HepG2 (cell line): ENCODE results near the gene ZBTB34. TPM values are rescaled to one million over a fixed set of nuclear protein-coding genes. Genes with fewer than 3 reads are reported as not detected.

Experiments used
- ATAC-seq: fragments of 200-7000 bp; cut with Tn5 transposase; 3 replicates; pipeline ENCODE4 v1.9.1; 2020; ENCODE audit warnings: mild to moderate bottlenecking, moderate library complexity
- BruUV-seq: library from RNA; stranded (reverse); fragments of 400-500 nt; replicated peaks from 2 replicates; lab custom pipeline; 2021; lab: Mats Ljungman, UMichigan
- CTCF ChIA-PET: fragments of 300-600 bp; formaldehyde crosslinking; extraction: SDS; loops from one replicate; lab custom pipeline; 2021; ENCODE audit warnings: low total read pairs, inconsistent platforms, low intra/inter-chr PET ratio; lab: Yijun Ruan, JAX
- POLR2A ChIA-PET: fragments of 350-600 bp; sonication (Branson Sonifier 250); formaldehyde crosslinking; loops from one replicate; lab custom pipeline; 2020; ENCODE audit warnings: antibody characterized with exemption, inconsistent platforms; lab: Yijun Ruan, JAX
- DNase-seq: peaks from one replicate; pipeline ENCODE4 v3.0.0-alpha.2; 2015; ENCODE audit warnings: low spot score
- FAIRE-seq: peaks from 3 replicates; lab custom pipeline; 2011; peaks lifted over from hg19 to GRCh38; lab: Jason Lieb, UNC
- H2AFZ ChIP-seq: one replicate; pipeline ENCODE4 v1.6.1; 2011; ENCODE audit warnings: low read length, inconsistent platforms
- H3K27ac ChIP-seq: fragments of 300-600 bp; 3 replicates; pipeline ENCODE4 v1.8.0; 2011; ENCODE audit warnings: mixed run types, mild to moderate bottlenecking, mixed read lengths, low read length, inconsistent platforms; ENCODE audit not compliant: insufficient read depth; ENCODE audit errors: extremely low read length
- H3K27me3 ChIP-seq, 2 experiments: fragments of 200-600 bp in 1 of 2; 2 replicates in 1 of 2; 3 replicates in 1 of 2; pipeline versions ENCODE4 v1.6.0 to v1.8.0; 2011; ENCODE audit warnings: low read length in 2 of 2, mild to moderate bottlenecking in 2 of 2, moderate library complexity in 2 of 2, inconsistent platforms in 1 of 2; ENCODE audit not compliant: insufficient read depth in 2 of 2, control insufficient read depth in 1 of 2
- H3K36me3 ChIP-seq, 2 experiments: fragments of 200-600 bp in 1 of 2; replicated peaks in 1 of 2; 2 replicates in 1 of 2; 3 replicates in 1 of 2; pipeline versions ENCODE4 v1.5.1 to v1.8.0; 2011; ENCODE audit warnings: low read length in 2 of 2, inconsistent platforms in 1 of 2; ENCODE audit not compliant: insufficient read depth in 2 of 2, control insufficient read depth in 1 of 2
- H3K4me1 ChIP-seq: 2 replicates; pipeline ENCODE4 v1.5.1; 2012; ENCODE audit warnings: low read length, inconsistent platforms; ENCODE audit not compliant: insufficient read depth
- H3K4me2 ChIP-seq: 2 replicates; pipeline ENCODE4 v1.6.0; 2011; ENCODE audit warnings: low read depth, low read length, inconsistent platforms
- H3K4me3 ChIP-seq, 3 experiments: fragments of 200-600 bp in 1 of 3; sonication (generic), shearing (Covaris generic) in 1 of 3; replicated peaks in 1 of 3; 2 replicates each; pipeline ENCODE4 v1.5.1; 2011 to 2016; ENCODE audit warnings: low read length in 3 of 3, inconsistent platforms in 2 of 3, low read depth in 2 of 3, mild to moderate bottlenecking in 2 of 3, control low read depth in 1 of 3, mixed read lengths in 1 of 3; ENCODE audit not compliant: insufficient read depth in 1 of 3
- H3K79me2 ChIP-seq: one replicate; pipeline ENCODE4 v1.6.1; 2011; ENCODE audit warnings: low read length, inconsistent platforms; ENCODE audit not compliant: insufficient read depth
- H3K9ac ChIP-seq: 2 replicates; pipeline ENCODE4 v1.6.0; 2011; ENCODE audit warnings: mild to moderate bottlenecking, low read depth, low read length, inconsistent platforms; ENCODE audit not compliant: insufficient read depth
- H3K9me3 ChIP-seq: 2 replicates; pipeline ENCODE4 v1.5.1; 2012; ENCODE audit warnings: mild to moderate bottlenecking, low read length
- H4K20me1 ChIP-seq: 2 replicates; pipeline ENCODE4 v1.6.0; 2011; ENCODE audit warnings: inconsistent platforms, mild to moderate bottlenecking, low read length, moderate library complexity; ENCODE audit not compliant: insufficient read depth
- EZH2 ChIP-seq: conservative IDR thresholded peaks from 2 replicates; pipeline ENCODE4 v1.6.1; 2012; ENCODE audit warnings: mild to moderate bottlenecking, low read depth, low read length, moderate library complexity
- KLF12 ChIP-seq: sonication (generic); formaldehyde crosslinking; IDR thresholded peaks from 2 replicates; pipeline ENCODE4 v1.4.0; 2020; ENCODE audit warnings: missing genetic modification reagents, borderline replicate concordance
- ONECUT2 ChIP-seq: sonication (generic); formaldehyde crosslinking; IDR thresholded peaks from 2 replicates; pipeline ENCODE4 v1.4.0; 2020; ENCODE audit warnings: missing genetic modification reagents
- XBP1 ChIP-seq: sonication (generic); formaldehyde crosslinking; IDR thresholded peaks from 2 replicates; pipeline ENCODE4 v1.5.0; 2020; ENCODE audit warnings: missing genetic modification reagents
- ZNF564 ChIP-seq: sonication (generic); formaldehyde crosslinking; IDR thresholded peaks from 2 replicates; pipeline ENCODE4 v1.8.1; 2023; ENCODE audit warnings: mild to moderate bottlenecking, missing genetic modification reagents
- ZNF720 ChIP-seq: sonication (generic); formaldehyde crosslinking; IDR thresholded peaks from 2 replicates; pipeline ENCODE4 v1.4.0; 2020; ENCODE audit warnings: missing genetic modification reagents
- ZSCAN31 ChIP-seq: sonication (generic); formaldehyde crosslinking; IDR thresholded peaks from 2 replicates; pipeline ENCODE4 v1.5.0; 2020; ENCODE audit warnings: low read depth, mild to moderate bottlenecking, missing genetic modification reagents
- WGBS: methylation state at CpG from one replicate; pipeline ENCODE4 v1.1.6; 2017; ENCODE audit warnings: low lambda C conversion rate; 5-methylcytosine and 5-hydroxymethylcytosine counted together
- in situ Hi-C: cut with HindIII; loops from 2 replicates; pipeline ENCODE4 v1.10.0; 2017; ENCODE audit warnings: low pct_unique_long_range_greater_than_20kb; ENCODE audit not compliant: extremely low pct_ligation_motif_present
- intact Hi-C: fragments of 100-400 bp; cut with micrococcal nuclease; formaldehyde crosslinking; loops from one replicate; pipeline ENCODE4 v1.10.0; 2022; ENCODE audit not compliant: unreplicated experiment
- polyA plus RNA-seq, 8 experiments: library from polyadenylated mRNA; depleted of rRNA in 3 of 8; stranded (reverse) in 7 of 8; unstranded in 1 of 8; fragments of >200 nt; fragmentation: Illumina TruSeq in 4 of 8; extraction: Trizol in 4 of 8; gene quantifications; 2 replicates each; pipeline versions ENCODE4 v1.2.1 to v1.2.3, GENCODE V29; 2011 to 2016; ENCODE audit warnings: low read depth in 4 of 8, missing spikeins in 1 of 8, mixed read lengths in 1 of 8; ENCODE audit not compliant: insufficient read depth in 1 of 8
- total RNA-seq, 5 experiments: library from RNA; depleted of rRNA; stranded (reverse); fragments of >200 nt; fragmentation: Illumina TruSeq; extraction: Trizol; gene quantifications; 2 replicates each; pipeline ENCODE4 v1.2.3, GENCODE V29; 2016; ENCODE audit warnings: low read depth in 1 of 5
- TF ChIP-seq, protein P1 (sequence below): sonication (generic); formaldehyde crosslinking; conservative IDR thresholded peaks from 2 replicates; pipeline ENCODE4 v1.4.0; 2020; ENCODE audit warnings: missing genetic modification reagents

Gene ZBTB34
- total and polyA plus RNA-seq, 2 of the 13 experiments (the other 11 are each of a cell fraction or from before 2014, with no cell fraction given): 5.9 to 8.7 TPM

DNA sequence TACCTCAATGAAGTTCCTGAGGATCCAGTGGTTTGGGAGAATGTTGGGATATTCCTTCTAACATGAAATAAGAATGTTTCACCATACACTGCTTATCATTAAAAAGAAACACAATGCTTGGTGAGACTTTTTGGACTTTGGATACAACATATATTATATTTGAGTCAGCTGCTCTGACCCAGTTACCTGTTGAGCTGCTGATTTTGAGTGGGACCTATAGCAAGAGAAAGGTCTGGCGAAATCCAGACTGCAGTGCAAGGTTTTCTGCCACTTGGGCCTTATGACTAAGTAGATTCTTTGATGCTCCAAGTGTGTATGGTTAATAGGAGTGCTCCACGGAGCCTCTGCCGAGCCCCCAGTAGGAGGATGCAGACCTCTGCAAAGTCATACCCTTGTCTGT, 44.1 kb downstream of the ZBTB34 start (continued):
- TF ChIP-seq, protein P1, sequence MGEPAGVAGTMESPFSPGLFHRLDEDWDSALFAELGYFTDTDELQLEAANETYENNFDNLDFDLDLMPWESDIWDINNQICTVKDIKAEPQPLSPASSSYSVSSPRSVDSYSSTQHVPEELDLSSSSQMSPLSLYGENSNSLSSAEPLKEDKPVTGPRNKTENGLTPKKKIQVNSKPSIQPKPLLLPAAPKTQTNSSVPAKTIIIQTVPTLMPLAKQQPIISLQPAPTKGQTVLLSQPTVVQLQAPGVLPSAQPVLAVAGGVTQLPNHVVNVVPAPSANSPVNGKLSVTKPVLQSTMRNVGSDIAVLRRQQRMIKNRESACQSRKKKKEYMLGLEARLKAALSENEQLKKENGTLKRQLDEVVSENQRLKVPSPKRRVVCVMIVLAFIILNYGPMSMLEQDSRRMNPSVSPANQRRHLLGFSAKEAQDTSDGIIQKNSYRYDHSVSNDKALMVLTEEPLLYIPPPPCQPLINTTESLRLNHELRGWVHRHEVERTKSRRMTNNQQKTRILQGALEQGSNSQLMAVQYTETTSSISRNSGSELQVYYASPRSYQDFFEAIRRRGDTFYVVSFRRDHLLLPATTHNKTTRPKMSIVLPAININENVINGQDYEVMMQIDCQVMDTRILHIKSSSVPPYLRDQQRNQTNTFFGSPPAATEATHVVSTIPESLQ (CRISPR knock-in tag): no peak
- TF ChIP-seq ONECUT2 (CRISPR knock-in tag): no peak
- TF ChIP-seq, all 625 proteins: peak for 0

DNA sequence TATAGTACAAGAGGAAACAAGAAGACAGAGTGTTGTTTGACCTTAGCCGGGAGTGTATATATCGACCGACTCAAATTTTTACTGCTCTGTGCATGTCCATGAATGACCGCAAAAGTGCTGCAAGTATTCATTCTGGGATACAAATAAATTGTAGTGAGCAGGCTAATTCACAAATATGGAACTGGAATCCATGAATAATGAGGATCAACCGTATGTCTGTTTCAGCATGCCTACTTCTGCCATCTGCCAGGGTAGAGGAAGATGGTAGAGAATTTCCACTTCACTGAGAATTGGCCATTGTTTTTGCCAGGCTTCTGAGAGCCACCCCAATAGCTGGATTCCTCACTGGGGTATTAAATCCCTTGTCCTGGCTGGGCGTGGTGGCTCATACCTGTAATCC, 45.7 kb downstream of the ZBTB34 start:
- no peak overlapping the region for H3K27ac ChIP-seq
- peaks cover 7% of the 10 kb centered on the region; the same call in 1 of the 2 replicates for H3K9me3 ChIP-seq
- TF ChIP-seq ZSCAN31: no peak
- TF ChIP-seq EZH2: no peak
- H3K4me1 ChIP-seq: no peaks in the 10 kb centered on the region
- no peak overlapping the region for H3K4me3 ChIP-seq
- no peaks in the 10 kb centered on the region for H3K79me2 ChIP-seq
- in situ Hi-C loops: no loop called here
- H3K4me2 ChIP-seq: no peak overlapping the region
- no peak for ATAC-seq
- peaks cover 2 to 8% of the 10 kb centered on the region in 2 experiments; a peak in 3 of 5 replicates for H3K27me3 ChIP-seq
- no peak overlapping the region for H3K9ac ChIP-seq
- H3K36me3 ChIP-seq: no peaks in the 10 kb centered on the region
- FAIRE-seq: no peak
- POLR2A ChIA-PET: no interaction called here
- CTCF ChIA-PET: no interaction called here
- BruUV-seq: no TSS peak
- H4K20me1 ChIP-seq: no peaks in the 10 kb centered on the region
- intact Hi-C loops: no loop called here
- no peak for DNase-seq
- 64% methylated on average over 5 of the region's 6 CpGs for WGBS
- no peak overlapping the region for H2AFZ ChIP-seq

- no peak for DNase-seq
Observed at GRCh38 chr9:126907058-126907457, 46.6 kb downstream of the ZBTB34 start.

More at GRCh38 chr9:126907058-126907457, 46.6 kb downstream of the ZBTB34 start:
- intact Hi-C loops: no loop called here
- no peak for ATAC-seq
- no peaks in the 10 kb centered on the region for H3K9me3 ChIP-seq
- no peak for TF ChIP-seq XBP1 (CRISPR knock-in tag)
- no peak for TF ChIP-seq KLF12 (CRISPR knock-in tag)
- no peak for TF ChIP-seq ZNF720 (CRISPR knock-in tag)
- no peak for TF ChIP-seq ZNF564 (CRISPR knock-in tag)
- TF ChIP-seq, all 625 proteins: peak for 0
- H3K79me2 ChIP-seq: no peaks in the 10 kb centered on the region
- WGBS: 0% methylated on average over 1 of the region's 2 CpGs
- H2AFZ ChIP-seq: no peak overlapping the region
- no peaks in the 10 kb centered on the region for H3K36me3 ChIP-seq
- H4K20me1 ChIP-seq: no peaks in the 10 kb centered on the region
- ChIA-PET POLR2A (no interaction called here), CTCF (no interaction called here)
- FAIRE-seq: no peak
- H3K4me1 ChIP-seq: no peaks in the 10 kb centered on the region
- H3K27me3 ChIP-seq: peaks cover 2 to 8% of the 10 kb centered on the region in 2 experiments; a peak in 3 of 5 replicates
- in situ Hi-C loops: no loop called here
- H3K4me3 ChIP-seq: no peak overlapping the region
- no peak overlapping the region for H3K27ac ChIP-seq
- H3K9ac ChIP-seq: no peak overlapping the region
- no peak overlapping the region for H3K4me2 ChIP-seq
- BruUV-seq: no TSS peak
